ENCODE measurements around the gene RBFOX2.

The RBFOX2 gene

GRCh38 chr22:35882211-35883030 is 146.2 kb downstream of the RBFOX2 start:
- Histone ChIP-seq H3K9ac (ENCODE audit: low read depth in 1 of 2, low read length in 2 of 2) (no peak overlapping the region), H3K27ac (ENCODE audit: low read depth in 2 of 2, low read length in 2 of 2) (no peak overlapping the region), H3K4me3 (ENCODE audit: low read length in 2 of 2) (no peak overlapping the region), H3K4me1 (ENCODE audit: control insufficient read depth in 2 of 2, insufficient read depth in 2 of 2, low read length in 2 of 2) (peaks cover 0 to 4% of the 10 kb centered on the region in 2 donors), H3K9me3 (ENCODE audit: control insufficient read depth in 2 of 2, low read length in 2 of 2) (no peaks in the 10 kb centered on the region), H3K36me3 (ENCODE audit: control insufficient read depth in 2 of 2, insufficient read depth in 2 of 2, low read length in 2 of 2) (no peaks in the 10 kb centered on the region), H3K27me3 (ENCODE audit: control insufficient read depth in 2 of 2, insufficient read depth in 2 of 2, low read length in 2 of 2) (no peaks in the 10 kb centered on the region)

- peaks cover 0 to 4% of the 10 kb centered on the region in 2 donors for H3K4me1 ChIP-seq (ENCODE audit: control insufficient read depth in 2 of 2, insufficient read depth in 2 of 2, low read length in 2 of 2)
- no peak overlapping the region for H3K4me3 ChIP-seq (ENCODE audit: low read length in 2 of 2)
- no peak overlapping the region for H3K27ac ChIP-seq (ENCODE audit: low read depth in 2 of 2, low read length in 2 of 2)
- H3K9me3 ChIP-seq (ENCODE audit: control insufficient read depth in 2 of 2, low read length in 2 of 2) = no peaks in the 10 kb centered on the region
- no peaks in the 10 kb centered on the region for H3K36me3 ChIP-seq (ENCODE audit: control insufficient read depth in 2 of 2, insufficient read depth in 2 of 2, low read length in 2 of 2)
- no peak overlapping the region for H3K9ac ChIP-seq (ENCODE audit: low read depth in 1 of 2, low read length in 2 of 2)
- H3K27me3 ChIP-seq (ENCODE audit: control insufficient read depth in 2 of 2, insufficient read depth in 2 of 2, low read length in 2 of 2) = no peaks in the 10 kb centered on the region
Observed at GRCh38 chr22:35879351-35879750, 149.3 kb downstream of the RBFOX2 start.

- H3K9ac ChIP-seq (ENCODE audit: low read depth in 1 of 2, low read length in 2 of 2) = no peak overlapping the region
- no peak overlapping the region for H3K4me3 ChIP-seq (ENCODE audit: low read length in 2 of 2)
- H3K27me3 ChIP-seq (ENCODE audit: control insufficient read depth in 2 of 2, insufficient read depth in 2 of 2, low read length in 2 of 2) = no peaks in the 10 kb centered on the region
- no peaks in the 10 kb centered on the region for H3K9me3 ChIP-seq (ENCODE audit: control insufficient read depth in 2 of 2, low read length in 2 of 2)
- H3K4me1 ChIP-seq (ENCODE audit: control insufficient read depth in 2 of 2, insufficient read depth in 2 of 2, low read length in 2 of 2) = no peaks in the 10 kb centered on the region
- no peaks in the 10 kb centered on the region for H3K36me3 ChIP-seq (ENCODE audit: control insufficient read depth in 2 of 2, insufficient read depth in 2 of 2, low read length in 2 of 2)
- no peak overlapping the region for H3K27ac ChIP-seq (ENCODE audit: low read depth in 2 of 2, low read length in 2 of 2)
Observed at GRCh38 chr22:35873426-35873825, 155.2 kb downstream of the RBFOX2 start.

- Histone ChIP-seq H3K36me3 (ENCODE audit: control insufficient read depth in 2 of 2, insufficient read depth in 2 of 2, low read length in 2 of 2) (no peaks in the 10 kb centered on the region), H3K27ac (ENCODE audit: low read depth in 2 of 2, low read length in 2 of 2) (no peak overlapping the region), H3K4me1 (ENCODE audit: control insufficient read depth in 2 of 2, insufficient read depth in 2 of 2, low read length in 2 of 2) (no peaks in the 10 kb centered on the region), H3K27me3 (ENCODE audit: control insufficient read depth in 2 of 2, insufficient read depth in 2 of 2, low read length in 2 of 2) (no peaks in the 10 kb centered on the region), H3K9me3 (ENCODE audit: control insufficient read depth in 2 of 2, low read length in 2 of 2) (no peaks in the 10 kb centered on the region), H3K9ac (ENCODE audit: low read depth in 1 of 2, low read length in 2 of 2) (no peak overlapping the region), H3K4me3 (ENCODE audit: low read length in 2 of 2) (no peak overlapping the region)
Observed at GRCh38 chr22:35872451-35872850, 156.2 kb downstream of the RBFOX2 start.

- H3K4me3 ChIP-seq (ENCODE audit: low read length in 2 of 2) = no peak overlapping the region
Observed at GRCh38 chr22:35870517-35871293, 157.9 kb downstream of the RBFOX2 start.

GRCh38 chr22:35868938-35869337 is 159.7 kb downstream of the RBFOX2 start:
- Histone ChIP-seq H3K9me3 (ENCODE audit: control insufficient read depth in 2 of 2, low read length in 2 of 2) (no peaks in the 10 kb centered on the region), H3K36me3 (ENCODE audit: control insufficient read depth in 2 of 2, insufficient read depth in 2 of 2, low read length in 2 of 2) (no peaks in the 10 kb centered on the region), H3K27ac (ENCODE audit: low read depth in 2 of 2, low read length in 2 of 2) (no peak overlapping the region), H3K4me3 (ENCODE audit: low read length in 2 of 2) (no peak overlapping the region), H3K4me1 (ENCODE audit: control insufficient read depth in 2 of 2, insufficient read depth in 2 of 2, low read length in 2 of 2) (no peaks in the 10 kb centered on the region), H3K9ac (ENCODE audit: low read depth in 1 of 2, low read length in 2 of 2) (no peak overlapping the region), H3K27me3 (ENCODE audit: control insufficient read depth in 2 of 2, insufficient read depth in 2 of 2, low read length in 2 of 2) (no peaks in the 10 kb centered on the region)

More at GRCh38 chr22:35870517-35871293, 157.9 kb downstream of the RBFOX2 start:
- H3K4me1 ChIP-seq (ENCODE audit: control insufficient read depth in 2 of 2, insufficient read depth in 2 of 2, low read length in 2 of 2) = no peaks in the 10 kb centered on the region
- no peak overlapping the region for H3K27ac ChIP-seq (ENCODE audit: low read depth in 2 of 2, low read length in 2 of 2)
- no peaks in the 10 kb centered on the region for H3K9me3 ChIP-seq (ENCODE audit: control insufficient read depth in 2 of 2, low read length in 2 of 2)
- no peaks in the 10 kb centered on the region for H3K36me3 ChIP-seq (ENCODE audit: control insufficient read depth in 2 of 2, insufficient read depth in 2 of 2, low read length in 2 of 2)
- no peak overlapping the region for H3K9ac ChIP-seq (ENCODE audit: low read depth in 1 of 2, low read length in 2 of 2)
- no peaks in the 10 kb centered on the region for H3K27me3 ChIP-seq (ENCODE audit: control insufficient read depth in 2 of 2, insufficient read depth in 2 of 2, low read length in 2 of 2)

GRCh38 chr22:35866651-35867050 is 162.0 kb downstream of the RBFOX2 start:
- H3K9ac ChIP-seq (ENCODE audit: low read depth in 1 of 2, low read length in 2 of 2) = no peak overlapping the region
- no peaks in the 10 kb centered on the region for H3K36me3 ChIP-seq (ENCODE audit: control insufficient read depth in 2 of 2, insufficient read depth in 2 of 2, low read length in 2 of 2)
- H3K9me3 ChIP-seq (ENCODE audit: control insufficient read depth in 2 of 2, low read length in 2 of 2) = no peaks in the 10 kb centered on the region
- H3K27me3 ChIP-seq (ENCODE audit: control insufficient read depth in 2 of 2, insufficient read depth in 2 of 2, low read length in 2 of 2) = no peaks in the 10 kb centered on the region
- no peaks in the 10 kb centered on the region for H3K4me1 ChIP-seq (ENCODE audit: control insufficient read depth in 2 of 2, insufficient read depth in 2 of 2, low read length in 2 of 2)
- no peak overlapping the region for H3K4me3 ChIP-seq (ENCODE audit: low read length in 2 of 2)
- no peak overlapping the region for H3K27ac ChIP-seq (ENCODE audit: low read depth in 2 of 2, low read length in 2 of 2)

- H3K9me3 ChIP-seq (ENCODE audit: control insufficient read depth in 2 of 2, low read length in 2 of 2) = no peaks in the 10 kb centered on the region
- H3K4me1 ChIP-seq (ENCODE audit: control insufficient read depth in 2 of 2, insufficient read depth in 2 of 2, low read length in 2 of 2) = no peaks in the 10 kb centered on the region
- H3K9ac ChIP-seq (ENCODE audit: low read depth in 1 of 2, low read length in 2 of 2) = no peak overlapping the region
- H3K27me3 ChIP-seq (ENCODE audit: control insufficient read depth in 2 of 2, insufficient read depth in 2 of 2, low read length in 2 of 2) = no peaks in the 10 kb centered on the region
- H3K36me3 ChIP-seq (ENCODE audit: control insufficient read depth in 2 of 2, insufficient read depth in 2 of 2, low read length in 2 of 2) = no peaks in the 10 kb centered on the region
- H3K4me3 ChIP-seq (ENCODE audit: low read length in 2 of 2) = no peak overlapping the region
- no peak overlapping the region for H3K27ac ChIP-seq (ENCODE audit: low read depth in 2 of 2, low read length in 2 of 2)
Observed at GRCh38 chr22:35864545-35865165, 164.0 kb downstream of the RBFOX2 start.

GRCh38 chr22:35863432-35863831 is 165.2 kb downstream of the RBFOX2 start:
- Histone ChIP-seq H3K4me1 (ENCODE audit: control insufficient read depth in 2 of 2, insufficient read depth in 2 of 2, low read length in 2 of 2) (no peaks in the 10 kb centered on the region), H3K27ac (ENCODE audit: low read depth in 2 of 2, low read length in 2 of 2) (no peak overlapping the region), H3K9me3 (ENCODE audit: control insufficient read depth in 2 of 2, low read length in 2 of 2) (no peaks in the 10 kb centered on the region), H3K27me3 (ENCODE audit: control insufficient read depth in 2 of 2, insufficient read depth in 2 of 2, low read length in 2 of 2) (no peaks in the 10 kb centered on the region), H3K36me3 (ENCODE audit: control insufficient read depth in 2 of 2, insufficient read depth in 2 of 2, low read length in 2 of 2) (no peaks in the 10 kb centered on the region), H3K4me3 (ENCODE audit: low read length in 2 of 2) (no peak overlapping the region), H3K9ac (ENCODE audit: low read depth in 1 of 2, low read length in 2 of 2) (no peak overlapping the region)

- H3K9ac ChIP-seq (ENCODE audit: low read depth in 1 of 2, low read length in 2 of 2) = no peak overlapping the region
- H3K27me3 ChIP-seq (ENCODE audit: control insufficient read depth in 2 of 2, insufficient read depth in 2 of 2, low read length in 2 of 2) = no peaks in the 10 kb centered on the region
- H3K4me1 ChIP-seq (ENCODE audit: control insufficient read depth in 2 of 2, insufficient read depth in 2 of 2, low read length in 2 of 2) = no peaks in the 10 kb centered on the region
- no peak overlapping the region for H3K4me3 ChIP-seq (ENCODE audit: low read length in 2 of 2)
- no peaks in the 10 kb centered on the region for H3K9me3 ChIP-seq (ENCODE audit: control insufficient read depth in 2 of 2, low read length in 2 of 2)
- no peak overlapping the region for H3K27ac ChIP-seq (ENCODE audit: low read depth in 2 of 2, low read length in 2 of 2)
- H3K36me3 ChIP-seq (ENCODE audit: control insufficient read depth in 2 of 2, insufficient read depth in 2 of 2, low read length in 2 of 2) = no peaks in the 10 kb centered on the region
Observed at GRCh38 chr22:35862697-35863096, 165.9 kb downstream of the RBFOX2 start.
